ENCODE data around the gene RNLS.
"Not testable (repeated sequence)": the region's sequence is repeated elsewhere in the genome, so short reads cannot be mapped to it uniquely, and the experiment has no call there.

RNLS gene

GRCh38 chr10:88388324-88388723 lies 194.8 kb downstream of the RNLS start:
- no peak for DNase-seq (ENCODE audit: low read depth in 2 of 2)

- DNase-seq (ENCODE audit: low read depth in 2 of 2) = no peak
These were observed 196.0 kb downstream of the RNLS start for GRCh38 chr10:88386821-88387773.

DNA sequence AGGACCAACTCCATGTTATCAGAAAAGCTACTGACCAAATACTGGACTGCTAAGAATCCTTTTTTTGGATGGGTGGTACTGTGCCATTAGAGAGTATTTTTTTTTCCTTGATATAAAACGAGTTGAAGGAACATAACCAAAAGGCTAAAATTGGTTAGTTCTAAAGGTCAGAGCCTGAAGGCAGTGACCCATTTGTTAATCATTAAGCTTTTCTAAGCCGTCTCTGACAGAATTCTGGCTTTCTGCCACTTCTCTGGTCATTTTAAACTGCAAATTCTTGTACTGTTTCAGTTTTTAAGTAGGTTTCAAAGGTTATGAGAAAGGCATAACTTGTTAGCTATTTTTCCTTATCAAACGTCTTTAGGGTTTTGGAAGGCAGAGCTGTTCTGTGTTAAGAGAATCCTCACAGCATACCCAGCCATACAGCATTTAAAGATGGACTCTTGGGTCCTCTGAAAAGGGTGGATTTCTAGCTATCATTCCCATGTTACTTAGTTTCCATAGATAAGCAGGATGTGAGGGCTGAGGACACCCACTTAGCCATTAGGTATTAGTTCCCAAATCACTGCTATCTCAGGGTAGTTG lies 196.8 kb downstream of the RNLS start:
- no peak for DNase-seq (ENCODE audit: low read depth in 2 of 2)

GRCh38 chr10:88385601-88386203 lies 197.4 kb downstream of the RNLS start:
- peak; percentile 19 for DNase-seq (ENCODE audit: low read depth in 2 of 2)

DNA sequence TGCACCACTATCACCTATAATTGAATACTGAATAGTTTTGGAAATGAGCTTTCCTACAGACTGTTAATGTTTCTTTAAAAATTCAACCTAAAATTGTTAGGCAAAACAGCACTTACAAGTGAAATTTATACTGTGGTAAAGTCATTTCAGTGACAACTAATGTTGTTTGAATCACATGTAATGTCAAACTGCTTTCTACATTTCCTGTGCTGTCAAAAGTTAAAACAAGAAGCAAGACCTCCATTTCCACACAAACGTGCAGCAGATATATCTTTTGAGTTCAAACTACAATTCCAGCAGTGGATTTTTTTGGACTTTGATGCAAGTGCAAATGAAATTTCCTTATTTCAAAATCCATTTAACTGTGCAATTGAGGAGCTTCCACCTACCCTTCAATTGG lies 199.8 kb downstream of the RNLS start:
- DNase-seq (ENCODE audit: low read depth in 2 of 2) = no peak

GRCh38 chr10:88382699-88383098 lies 200.4 kb downstream of the RNLS start:
- no peak for DNase-seq (ENCODE audit: low read depth in 2 of 2)

DNA sequence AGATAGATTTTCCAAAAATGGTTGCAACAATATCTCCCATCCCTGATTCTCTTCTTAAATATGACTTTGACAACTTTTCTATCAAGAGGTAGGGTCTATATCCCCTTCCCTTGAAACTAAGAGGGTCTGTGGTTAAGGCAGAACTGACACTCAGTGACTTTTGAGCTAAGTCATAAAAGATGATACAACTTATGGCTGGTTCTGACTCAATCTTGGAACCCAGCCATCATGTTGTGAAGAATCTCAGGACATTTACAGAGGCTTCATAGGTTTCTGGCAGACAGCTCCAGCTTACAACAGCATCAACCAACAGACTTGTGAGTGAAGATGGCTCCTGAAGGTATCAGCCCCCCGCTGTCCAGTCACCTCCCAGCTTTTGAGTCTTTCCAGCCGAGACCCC lies 203.5 kb downstream of the RNLS start:
- DNase-seq (ENCODE audit: low read depth in 2 of 2) = no peak

GRCh38 chr10:88377510-88377909 lies 205.6 kb downstream of the RNLS start:
- DNase-seq (ENCODE audit: low read depth in 2 of 2) = no peak

DNA sequence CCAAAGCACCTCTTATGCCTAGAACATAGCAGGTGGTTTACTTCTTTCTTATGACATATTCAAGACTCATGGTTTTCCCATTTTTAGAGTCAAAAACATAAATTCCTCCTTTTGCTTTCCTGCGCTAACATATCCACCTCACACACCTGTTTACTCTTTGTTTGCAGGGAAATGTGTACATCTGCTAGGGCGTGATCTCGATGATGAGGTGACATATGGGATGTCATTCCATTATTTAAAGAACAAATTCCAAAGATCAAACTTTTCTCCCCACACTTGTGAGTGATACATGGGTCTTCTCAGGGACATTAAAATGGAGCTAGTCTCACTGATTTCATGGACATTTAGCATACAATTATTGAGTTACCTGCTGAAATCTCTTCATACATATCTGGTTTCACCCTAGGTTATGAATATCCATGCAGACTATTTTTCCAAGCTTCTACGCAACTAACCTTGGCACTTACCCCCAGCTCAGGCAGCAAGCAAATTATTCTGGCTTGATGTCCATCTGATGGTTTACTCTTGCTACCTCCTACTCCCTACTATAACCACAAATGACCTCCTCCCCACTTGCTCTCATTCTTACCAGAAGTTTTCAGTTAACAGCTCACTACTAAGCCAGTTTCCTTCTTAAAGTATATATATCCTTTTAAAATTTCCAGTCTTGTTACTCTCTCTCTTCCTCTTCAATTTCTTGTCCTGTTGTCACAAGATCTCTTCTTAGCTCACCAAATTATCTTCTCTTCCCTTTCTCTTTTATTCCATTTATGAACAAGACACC lies 208.5 kb downstream of the RNLS start:
- DNase-seq (ENCODE audit: low read depth in 2 of 2) = no peak

DNA sequence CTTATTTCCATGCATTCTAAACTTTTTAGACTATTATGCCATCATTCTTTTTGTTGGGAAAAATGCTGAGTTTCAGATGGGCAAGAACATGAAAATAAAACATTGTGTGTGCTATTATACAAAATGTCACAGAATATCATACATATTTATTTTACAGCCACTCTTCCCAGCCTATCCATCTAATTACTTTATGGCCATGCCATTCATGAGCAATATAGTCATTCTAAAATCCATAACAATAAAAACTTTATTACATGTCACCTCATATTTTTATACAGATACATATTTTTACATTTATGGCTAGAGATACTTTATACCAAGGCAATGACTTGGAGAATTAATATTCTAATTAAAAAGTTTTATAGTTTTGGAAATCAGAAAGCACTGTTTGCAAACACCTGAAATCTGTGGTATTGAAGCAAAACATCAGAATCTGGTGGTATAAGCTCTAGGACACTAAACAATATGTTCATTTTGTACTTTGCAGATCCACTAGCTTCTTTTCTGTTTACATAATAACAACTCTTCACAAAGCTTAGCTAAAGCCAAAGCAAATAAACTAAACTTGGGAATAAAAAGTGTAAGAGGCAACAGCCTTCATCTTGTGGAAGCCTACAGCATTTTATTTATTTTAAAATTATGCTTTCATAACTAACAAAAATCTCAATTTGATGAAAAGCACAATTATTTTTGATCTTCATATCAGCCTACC lies 210.1 kb downstream of the RNLS start:
- DNase-seq (ENCODE audit: low read depth in 2 of 2) = no peak

- DNase-seq (ENCODE audit: low read depth in 2 of 2) = no peak
These were observed 210.9 kb downstream of the RNLS start for GRCh38 chr10:88372051-88372715.

- DNase-seq (ENCODE audit: low read depth in 2 of 2) = no peak
These were observed 212.4 kb downstream of the RNLS start for GRCh38 chr10:88370713-88371112.

GRCh38 chr10:88366772-88367171 lies 216.3 kb downstream of the RNLS start:
- DNase-seq (ENCODE audit: low read depth in 2 of 2) = no peak

GRCh38 chr10:88361995-88362807 lies 220.9 kb downstream of the RNLS start:
- no peak for DNase-seq (ENCODE audit: low read depth in 2 of 2)

DNA sequence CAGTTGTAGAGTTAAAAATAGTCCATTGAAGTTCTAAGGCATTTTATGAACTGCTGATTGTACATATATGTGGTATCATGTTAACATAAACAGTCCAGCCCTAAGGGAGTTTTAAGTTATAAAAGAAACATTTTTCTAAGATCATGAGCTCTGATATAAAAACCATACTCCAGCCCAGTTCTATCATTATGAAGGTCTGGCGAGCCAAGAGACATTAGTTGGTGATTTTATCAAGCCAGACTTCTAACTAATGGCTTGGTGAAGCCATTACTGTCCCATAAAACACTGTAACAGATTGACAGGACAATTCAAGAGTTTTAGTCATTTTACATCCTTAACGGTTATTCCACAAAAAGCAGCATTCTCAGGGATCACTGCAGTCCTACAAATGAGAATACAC lies 221.6 kb downstream of the RNLS start:
- no peak for DNase-seq (ENCODE audit: low read depth in 2 of 2)

DNA sequence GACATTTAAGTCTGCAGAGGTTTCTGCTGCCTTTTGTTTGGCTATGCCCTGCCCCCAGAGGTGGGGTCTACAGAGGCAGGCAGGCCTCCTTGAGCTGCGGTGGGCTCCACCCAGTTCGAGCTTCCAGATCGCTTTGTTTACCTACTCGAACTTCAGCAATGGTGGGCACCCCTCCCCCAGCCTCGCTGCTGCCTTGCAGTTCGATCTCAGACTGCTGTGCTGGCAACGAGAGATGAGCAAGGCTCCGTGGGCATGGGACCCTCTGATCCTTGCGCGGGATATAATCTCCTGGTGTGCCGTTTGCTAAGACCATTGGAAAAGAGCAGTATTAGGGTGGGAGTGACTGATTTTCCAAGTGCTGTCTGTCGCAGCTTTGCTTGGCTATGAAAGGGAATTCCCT lies 227.4 kb downstream of the RNLS start:
- DNase-seq (ENCODE audit: low read depth in 2 of 2) = not testable (repeated sequence)

DNA sequence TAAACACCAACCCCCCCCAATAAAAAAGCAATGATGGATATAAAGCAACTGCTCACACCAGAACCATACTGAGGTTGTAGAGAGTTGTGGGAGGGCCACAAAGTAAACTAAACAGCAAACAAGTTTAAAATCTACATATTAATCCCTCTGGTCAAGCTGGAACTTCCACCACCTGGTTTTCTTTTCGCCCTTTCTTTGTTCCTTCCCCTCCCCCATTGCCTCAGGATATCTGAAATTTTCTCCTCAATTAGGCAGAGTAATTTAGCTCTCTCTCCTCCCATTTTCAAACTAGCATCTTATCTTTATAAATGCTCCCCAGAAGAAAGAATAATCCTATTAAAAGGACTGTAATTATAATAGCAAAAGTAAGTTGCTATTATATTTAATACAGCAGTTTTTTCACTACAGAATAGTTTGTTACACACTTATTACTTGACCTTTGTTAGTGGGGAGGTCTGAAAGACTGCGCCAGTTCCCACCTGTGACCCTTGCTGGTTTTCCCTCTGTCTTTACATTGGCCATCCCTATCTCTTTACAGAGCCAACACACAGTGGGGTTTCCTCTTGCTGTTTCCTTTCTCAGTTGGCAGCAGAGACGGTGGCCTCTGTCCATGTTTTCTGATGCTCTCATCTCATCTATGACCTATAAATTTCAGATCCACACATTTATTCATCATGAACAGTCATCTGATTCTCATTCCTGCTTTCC lies 235.4 kb downstream of the RNLS start:
- DNase-seq (ENCODE audit: low read depth in 2 of 2) = no peak

DNA sequence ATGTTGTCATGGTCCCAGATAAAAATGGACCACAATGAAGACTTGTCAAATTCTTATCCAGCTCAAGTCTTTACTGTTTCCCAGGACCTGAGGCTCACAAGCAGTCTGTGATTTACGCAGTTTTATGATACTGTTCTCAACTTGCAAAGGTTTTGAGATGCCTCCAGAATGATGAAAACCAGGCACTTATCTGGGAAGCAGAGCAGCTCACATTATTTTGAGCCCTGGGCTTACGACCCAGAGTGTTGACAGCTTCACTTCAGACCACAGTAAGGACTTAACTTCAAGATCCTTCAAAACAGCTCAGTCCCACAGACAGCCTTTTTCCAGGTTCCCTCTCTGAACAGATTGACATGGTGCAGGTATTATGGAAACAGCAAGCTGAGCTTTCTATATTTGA lies 236.1 kb downstream of the RNLS start:
- no peak for DNase-seq (ENCODE audit: low read depth in 2 of 2)
